ENCODE results near the gene CHRDL2. TPM values are rescaled to one million over a fixed set of nuclear protein-coding genes. Genes with fewer than 3 reads are reported as not detected.

CHRDL2 gene
- total and polyA plus RNA-seq, 2 experiments from 2014 or later = not detected

- Histone ChIP-seq H3F3A (ENCODE audit: insufficient read depth) (no peaks in the 10 kb centered on the region), H3K4me2 (ENCODE audit: unreplicated experiment) (no peak overlapping the region), H3K79me2 (ENCODE audit: insufficient read depth) (no peaks in the 10 kb centered on the region), H3K4me3 (no peak overlapping the region), H4K20me1 (ENCODE audit: insufficient read depth) (no peaks in the 10 kb centered on the region), H3K27ac (no peak overlapping the region), H3K4me1 (ENCODE audit: insufficient read depth) (peaks cover 20% of the 10 kb centered on the region), H2AFZ (no peak overlapping the region), H3K9me2 (ENCODE audit: insufficient read depth) (no peaks in the 10 kb centered on the region), H3K27me3 (replicated peaks; ENCODE audit: insufficient read depth) (no peaks in the 10 kb centered on the region), H3K9me3 (ENCODE audit: low read depth) (no peaks in the 10 kb centered on the region), H3K36me3 (ENCODE audit: low read depth) (no peaks in the 10 kb centered on the region), H3K9ac (no peak overlapping the region)
- in situ Hi-C loops (cut with MboI) = no loop called here
- WGBS, 2 experiments (ENCODE audit: low coverage in 1 of 2, low lambda C conversion rate in 2 of 2, missing lambda C conversion rate in 2 of 2) = 84 to 88% methylated on average over 9 of the region's 9 CpGs
- TF ChIP-seq EZH2 (IDR thresholded peaks at IDR 0.05; ENCODE audit: insufficient read depth, poor library complexity, severe bottlenecking) (no peak), EZH2phosphoT487 (IDR thresholded peaks at IDR 0.05; ENCODE audit: insufficient read depth, low read depth) (no peak)
- no peak for DNase-seq
Measured at GRCh38 chr11:74699615-74700396, 31.4 kb downstream of the CHRDL2 start.

- Histone ChIP-seq H3K36me3 (ENCODE audit: low read depth) (no peaks in the 10 kb centered on the region), H3K9me2 (ENCODE audit: insufficient read depth) (no peaks in the 10 kb centered on the region), H3K9ac (peak overlapping the region; percentile 64), H3F3A (ENCODE audit: insufficient read depth) (no peaks in the 10 kb centered on the region), H3K9me3 (ENCODE audit: low read depth) (no peaks in the 10 kb centered on the region), H3K4me1 (ENCODE audit: insufficient read depth) (peaks cover 20% of the 10 kb centered on the region), H3K27ac (peak overlapping the region; percentile 70; the same call in 1 of the 2 replicates), H4K20me1 (ENCODE audit: insufficient read depth) (no peaks in the 10 kb centered on the region), H3K4me2 (ENCODE audit: unreplicated experiment) (no peak overlapping the region), H3K79me2 (ENCODE audit: insufficient read depth) (no peaks in the 10 kb centered on the region), H2AFZ (no peak overlapping the region), H3K4me3 (no peak overlapping the region), H3K27me3 (replicated peaks; ENCODE audit: insufficient read depth) (no peaks in the 10 kb centered on the region)
- WGBS, 2 experiments (ENCODE audit: low coverage in 1 of 2, low lambda C conversion rate in 2 of 2, missing lambda C conversion rate in 2 of 2) = 89 to 98% methylated on average over 3 to 4 of the region's 4 CpGs
- no peak for DNase-seq
- in situ Hi-C loops (cut with MboI) = no loop called here
- no peak for TF ChIP-seq EZH2 (IDR thresholded peaks at IDR 0.05; ENCODE audit: insufficient read depth, poor library complexity, severe bottlenecking)
- TF ChIP-seq EZH2phosphoT487 (IDR thresholded peaks at IDR 0.05; ENCODE audit: insufficient read depth, low read depth) = no peak
Measured at GRCh38 chr11:74697722-74698121, 33.5 kb downstream of the CHRDL2 start.

DNA sequence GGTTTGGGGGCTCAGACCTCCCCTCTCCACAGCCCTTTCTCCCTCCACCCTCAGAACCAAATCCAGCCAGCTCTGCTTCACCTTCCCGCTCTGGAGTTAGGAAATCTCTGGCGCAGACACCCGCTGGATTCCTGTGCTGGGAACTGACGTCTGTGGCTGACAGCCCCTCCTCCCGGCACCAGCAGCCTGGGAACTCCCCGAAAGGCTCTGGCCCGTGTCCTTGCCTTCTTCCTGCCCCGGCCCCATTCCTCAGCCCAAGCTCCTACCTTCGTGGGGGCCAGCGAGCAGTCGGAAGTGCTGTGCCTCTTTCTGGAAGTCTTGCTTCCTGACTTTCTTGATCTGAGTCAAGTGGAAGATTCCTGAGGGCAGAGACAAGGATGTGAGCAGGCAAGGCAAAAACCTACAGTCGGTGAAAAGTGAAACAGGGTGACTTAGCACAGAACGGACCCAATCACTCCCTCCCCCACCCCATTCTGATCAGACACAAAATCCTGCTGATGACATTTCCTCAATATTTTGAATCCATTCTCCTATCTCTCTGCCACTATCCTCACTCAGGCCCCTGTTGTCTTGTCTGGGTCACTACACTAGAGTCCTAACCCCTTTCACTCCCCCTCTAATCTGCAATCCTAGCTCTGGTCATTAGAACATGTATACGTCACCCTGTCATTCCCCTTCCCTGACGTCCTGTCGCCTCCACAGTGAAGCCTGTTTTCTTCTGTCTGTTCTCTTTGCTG is 34.1 kb downstream of the CHRDL2 start:
- Histone ChIP-seq H3K9me2 (ENCODE audit: insufficient read depth) (no peaks in the 10 kb centered on the region), H3K79me2 (ENCODE audit: insufficient read depth) (no peaks in the 10 kb centered on the region), H3K9ac (peak overlapping the region; percentile 64), H4K20me1 (ENCODE audit: insufficient read depth) (no peaks in the 10 kb centered on the region), H2AFZ (peak overlapping the region; percentile 43), H3K4me2 (ENCODE audit: unreplicated experiment) (peak overlapping the region; percentile 57), H3K27ac (peak overlapping the region; percentile 70), H3K36me3 (ENCODE audit: low read depth) (no peaks in the 10 kb centered on the region), H3K4me1 (ENCODE audit: insufficient read depth) (peaks cover 20% of the 10 kb centered on the region), H3K9me3 (ENCODE audit: low read depth) (no peaks in the 10 kb centered on the region), H3F3A (ENCODE audit: insufficient read depth) (no peaks in the 10 kb centered on the region), H3K4me3 (no peak overlapping the region), H3K27me3 (replicated peaks; ENCODE audit: insufficient read depth) (no peaks in the 10 kb centered on the region)
- TF ChIP-seq EZH2 (IDR thresholded peaks at IDR 0.05; ENCODE audit: insufficient read depth, poor library complexity, severe bottlenecking) (no peak), EZH2phosphoT487 (IDR thresholded peaks at IDR 0.05; ENCODE audit: insufficient read depth, low read depth) (no peak)
- WGBS, 2 experiments (ENCODE audit: low coverage in 1 of 2, low lambda C conversion rate in 2 of 2, missing lambda C conversion rate in 2 of 2) = 27 to 29% methylated on average over 16 of the region's 16 CpGs
- DNase-seq = peak; percentile 93
- in situ Hi-C loops (cut with MboI) = no loop called here

DNA sequence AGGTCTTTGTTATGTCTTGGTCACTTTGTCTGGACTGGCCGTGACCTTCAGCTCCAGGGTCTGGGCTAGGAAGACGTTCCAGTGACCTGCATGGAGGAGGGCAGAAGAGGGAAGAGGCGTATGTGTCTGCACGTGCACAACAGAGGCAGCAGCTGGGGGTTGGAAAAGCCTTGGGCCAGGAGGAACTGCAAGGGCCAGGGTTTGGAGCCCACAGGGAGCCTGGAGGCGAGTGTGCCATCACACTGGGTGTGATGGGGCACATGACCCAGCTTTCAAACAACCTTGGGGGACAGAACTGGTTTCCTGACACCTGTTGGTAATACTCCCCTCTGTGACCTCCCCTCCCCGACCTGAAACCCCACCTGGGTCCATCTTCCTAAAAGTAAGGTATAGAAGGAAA is 34.7 kb downstream of the CHRDL2 start:
- Histone ChIP-seq H3K4me3 (no peak overlapping the region), H3K9me2 (ENCODE audit: insufficient read depth) (no peaks in the 10 kb centered on the region), H3K27ac (peak overlapping the region; percentile 70), H3K9ac (peak overlapping the region; percentile 64), H3K27me3 (replicated peaks; ENCODE audit: insufficient read depth) (no peaks in the 10 kb centered on the region), H3K4me2 (ENCODE audit: unreplicated experiment) (peak overlapping the region; percentile 57), H3K36me3 (ENCODE audit: low read depth) (no peaks in the 10 kb centered on the region), H3K79me2 (ENCODE audit: insufficient read depth) (no peaks in the 10 kb centered on the region), H2AFZ (peak overlapping the region; percentile 43), H4K20me1 (ENCODE audit: insufficient read depth) (no peaks in the 10 kb centered on the region), H3K4me1 (ENCODE audit: insufficient read depth) (peaks cover 20% of the 10 kb centered on the region), H3F3A (ENCODE audit: insufficient read depth) (no peaks in the 10 kb centered on the region), H3K9me3 (ENCODE audit: low read depth) (no peaks in the 10 kb centered on the region)
- WGBS, 2 experiments (ENCODE audit: low coverage in 1 of 2, low lambda C conversion rate in 2 of 2, missing lambda C conversion rate in 2 of 2) = 59 to 63% methylated on average over 6 of the region's 6 CpGs
- TF ChIP-seq EZH2phosphoT487 (IDR thresholded peaks at IDR 0.05; ENCODE audit: insufficient read depth, low read depth) (no peak), EZH2 (IDR thresholded peaks at IDR 0.05; ENCODE audit: insufficient read depth, poor library complexity, severe bottlenecking) (no peak)
- no peak for DNase-seq
- in situ Hi-C loops (cut with MboI) = no loop called here

Measured in GM23248 (cell line).